PFSK-1 (cell line): ENCODE measurements around the gene NTMT2. TPM values are rescaled to one million over a fixed set of nuclear protein-coding genes. Genes with fewer than 3 reads are reported as not detected.
A peak's percentile ranks its signal among the peaks of the same experiment; 100 is the strongest.

Source experiments
- FOXP2 ChIP-seq: optimal IDR thresholded peaks from 2 replicates; pipeline ENCODE3; 2011; ENCODE audit warnings: borderline replicate concordance, control low read depth, inconsistent platforms; ENCODE audit not compliant: insufficient read depth; ENCODE audit errors: extremely low read length, extremely low read depth
- POLR2AphosphoS5 ChIP-seq: IDR thresholded peaks from 2 replicates; pipeline ENCODE4 v1.6.1; 2012; ENCODE audit warnings: low read depth, mild to moderate bottlenecking, control low read depth, low read length, moderate library complexity
- REST ChIP-seq, 2 experiments: IDR thresholded peaks; 2 replicates each; pipeline versions ENCODE4 v1.6.1 to v1.8.0; 2011 to 2012; ENCODE audit warnings: low read depth in 2 of 2, low read length in 2 of 2, control low read depth in 1 of 2, inconsistent platforms in 1 of 2, mild to moderate bottlenecking in 1 of 2, moderate library complexity in 1 of 2; ENCODE audit not compliant: insufficient read depth in 1 of 2
- SIN3A ChIP-seq: IDR thresholded peaks from 2 replicates; pipeline ENCODE4 v1.6.1; 2012; ENCODE audit warnings: mild to moderate bottlenecking, low read length, moderate library complexity, borderline replicate concordance; ENCODE audit not compliant: insufficient read depth
- TAF1 ChIP-seq: IDR thresholded peaks from 2 replicates; pipeline ENCODE4 v1.6.1; 2012; ENCODE audit warnings: low read length, control low read depth, borderline replicate concordance; ENCODE audit not compliant: insufficient read depth
- polyA plus RNA-seq: library from polyadenylated mRNA; unstranded; fragments of >200 nt; gene quantifications from one replicate; pipeline ENCODE4 v1.2.1, GENCODE V29; 2012; ENCODE audit warnings: low read depth, missing spikeins; ENCODE audit not compliant: insufficient read length

Gene NTMT2
- not detected for polyA plus RNA-seq

GRCh38 chr1:170145770-170146676 lies at the start of gene NTMT2:
Gene NTMT2, plus strand, starts transcription at chr1:170145959. Its CDS starts 149 bp downstream, at chr1:170146108.
- TF ChIP-seq FOXP2 (no peak), SIN3A (no peak), POLR2AphosphoS5 (no peak)

DNA sequence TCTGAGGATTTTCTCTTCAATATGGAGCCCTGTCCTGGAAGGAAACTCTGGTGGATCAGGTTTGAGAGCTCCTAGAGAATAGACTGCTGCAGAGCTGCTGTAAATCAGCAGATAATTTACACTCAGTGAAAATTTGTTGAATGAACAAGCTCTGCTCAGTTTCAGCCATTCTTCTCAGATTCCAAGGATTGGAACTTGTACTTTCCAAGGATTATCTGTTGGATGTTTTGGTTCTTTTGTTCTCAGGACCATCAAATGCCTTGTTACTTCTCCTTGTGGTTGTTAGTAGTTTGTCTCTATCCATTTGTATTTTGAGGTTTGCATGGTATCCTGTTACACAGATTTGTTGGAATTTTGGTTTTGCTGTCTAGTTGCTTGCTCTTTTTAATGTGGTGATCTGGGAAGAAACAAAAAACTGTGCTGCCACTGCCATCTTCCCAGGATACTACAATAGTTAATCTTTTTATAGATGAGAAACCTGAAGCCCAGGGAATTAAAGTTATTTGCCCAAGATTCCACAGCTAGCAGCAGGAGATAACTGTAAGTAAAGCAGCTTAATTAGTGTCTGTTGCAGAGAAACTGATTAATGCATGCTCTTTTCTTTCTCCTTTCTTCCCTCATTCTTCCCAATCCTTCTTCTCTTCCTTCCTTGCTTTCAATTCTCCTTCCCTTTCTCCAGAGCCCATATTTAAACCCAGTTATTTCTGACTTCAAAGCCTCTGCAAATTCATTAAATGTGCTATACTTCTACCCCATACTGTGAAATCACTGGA lies 49.6 kb upstream of the NTMT2 start:
- TF ChIP-seq REST (IDR thresholded peaks at IDR 0.05; ENCODE audit: insufficient read depth in 1 of 2, low read depth in 2 of 2, low read length in 2 of 2) = no peak
- no peak for TF ChIP-seq SIN3A
- no peak for TF ChIP-seq POLR2AphosphoS5
- TF ChIP-seq FOXP2 = no peak
- no peak for TF ChIP-seq TAF1

- TF ChIP-seq SIN3A = no peak
- TF ChIP-seq POLR2AphosphoS5 = no peak
- TF ChIP-seq TAF1 = no peak
- no peak for TF ChIP-seq FOXP2
- TF ChIP-seq REST (IDR thresholded peaks at IDR 0.05; ENCODE audit: insufficient read depth in 1 of 2, low read depth in 2 of 2, low read length in 2 of 2) = no peak
Observed at GRCh38 chr1:170096806-170097340, 48.9 kb upstream of the NTMT2 start.

DNA sequence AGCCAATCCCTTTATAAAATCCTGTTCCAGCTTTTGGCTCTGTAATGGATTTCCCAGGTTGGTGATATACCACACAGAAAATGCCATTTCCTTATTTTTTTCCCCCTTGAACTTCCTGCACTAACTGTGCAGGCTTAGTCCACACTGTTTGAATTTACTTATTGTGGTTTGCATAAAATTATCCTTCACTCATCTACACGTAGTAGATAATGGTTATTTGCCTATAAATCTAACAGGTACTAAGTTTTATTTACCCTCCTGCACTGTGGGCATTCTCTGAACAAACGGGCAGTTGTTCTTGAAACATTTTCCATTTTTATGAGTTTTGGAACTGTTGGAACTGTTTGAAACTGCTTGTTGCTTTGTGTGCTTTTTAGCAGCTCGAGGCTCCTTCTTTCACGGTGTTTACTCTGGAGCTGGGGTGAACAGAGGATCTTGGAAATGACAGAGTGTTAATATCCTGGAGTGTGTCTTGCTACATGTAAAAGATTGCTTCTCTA lies 48.3 kb upstream of the NTMT2 start:
- TF ChIP-seq FOXP2 (no peak), TAF1 (no peak), POLR2AphosphoS5 (no peak), SIN3A (no peak), REST (IDR thresholded peaks at IDR 0.05; ENCODE audit: insufficient read depth in 1 of 2, low read depth in 2 of 2, low read length in 2 of 2) (no peak)

GRCh38 chr1:170114906-170115305 lies 30.9 kb upstream of the NTMT2 start:
- TF ChIP-seq REST (IDR thresholded peaks at IDR 0.05; ENCODE audit: insufficient read depth in 1 of 2, low read depth in 2 of 2, low read length in 2 of 2) (peak; percentile 90 to 98), TAF1 (no peak), SIN3A (no peak), FOXP2 (no peak), POLR2AphosphoS5 (no peak)
